ENCODE data around the gene PACSIN1.

PACSIN1 gene

GRCh38 chr6:34543421-34543820 lies 77.5 kb downstream of the PACSIN1 start:
- Histone ChIP-seq H3K36me3 (ENCODE audit: insufficient read depth, low read length) (no peaks in the 10 kb centered on the region), H3K9ac (ENCODE audit: insufficient read length) (no peak overlapping the region), H3K9me3 (ENCODE audit: low read depth, low read length) (no peaks in the 10 kb centered on the region), H3K4me3 (no peak overlapping the region), H3K27ac (no peak overlapping the region)
- DNase-seq (ENCODE audit: low read depth, low spot score), result no peak
- TF ChIP-seq POLR2AphosphoS5 (IDR thresholded peaks at IDR 0.05; ENCODE audit: borderline replicate concordance, low read depth, low read length) (no peak), EZH2 (IDR thresholded peaks at IDR 0.05) (no peak), FOXP2 (optimal IDR thresholded peaks at IDR 0.05; ENCODE audit: control extremely low read depth, extremely low read length, insufficient read depth) (no peak)

- Histone ChIP-seq H3K27ac (no peak overlapping the region), H3K4me3 (no peak overlapping the region), H3K9ac (ENCODE audit: insufficient read length) (no peak overlapping the region), H3K9me3 (ENCODE audit: low read depth, low read length) (no peaks in the 10 kb centered on the region), H3K36me3 (ENCODE audit: insufficient read depth, low read length) (no peaks in the 10 kb centered on the region)
- TF ChIP-seq POLR2AphosphoS5 (IDR thresholded peaks at IDR 0.05; ENCODE audit: borderline replicate concordance, low read depth, low read length) (no peak), EZH2 (IDR thresholded peaks at IDR 0.05) (no peak), FOXP2 (optimal IDR thresholded peaks at IDR 0.05; ENCODE audit: control extremely low read depth, extremely low read length, insufficient read depth) (no peak)
- DNase-seq (ENCODE audit: low read depth, low spot score), result no peak
These were observed 78.3 kb downstream of the PACSIN1 start for GRCh38 chr6:34544052-34544604.

GRCh38 chr6:34544776-34545471 lies 79.0 kb downstream of the PACSIN1 start:
- TF ChIP-seq EZH2 (IDR thresholded peaks at IDR 0.05) (no peak), FOXP2 (optimal IDR thresholded peaks at IDR 0.05; ENCODE audit: control extremely low read depth, extremely low read length, insufficient read depth) (no peak), POLR2AphosphoS5 (IDR thresholded peaks at IDR 0.05; ENCODE audit: borderline replicate concordance, low read depth, low read length) (no peak)
- Histone ChIP-seq H3K9ac (ENCODE audit: insufficient read length) (no peak overlapping the region), H3K27ac (no peak overlapping the region), H3K9me3 (ENCODE audit: low read depth, low read length) (no peaks in the 10 kb centered on the region), H3K4me3 (no peak overlapping the region), H3K36me3 (ENCODE audit: insufficient read depth, low read length) (no peaks in the 10 kb centered on the region)
- no peak for DNase-seq (ENCODE audit: low read depth, low spot score)

- no peaks in the 10 kb centered on the region for H3K36me3 ChIP-seq (ENCODE audit: insufficient read depth, low read length)
- no peak overlapping the region for H3K4me3 ChIP-seq
- no peaks in the 10 kb centered on the region for H3K9me3 ChIP-seq (ENCODE audit: low read depth, low read length)
- DNase-seq (ENCODE audit: low read depth, low spot score), result no peak
- H3K27ac ChIP-seq, result no peak overlapping the region
- no peak overlapping the region for H3K9ac ChIP-seq (ENCODE audit: insufficient read length)
- TF ChIP-seq FOXP2 (optimal IDR thresholded peaks at IDR 0.05; ENCODE audit: control extremely low read depth, extremely low read length, insufficient read depth) (no peak), EZH2 (IDR thresholded peaks at IDR 0.05) (no peak), POLR2AphosphoS5 (IDR thresholded peaks at IDR 0.05; ENCODE audit: borderline replicate concordance, low read depth, low read length) (no peak)
These were observed 80.9 kb downstream of the PACSIN1 start for GRCh38 chr6:34546551-34547321.

GRCh38 chr6:34547701-34548644 lies 82.1 kb downstream of the PACSIN1 start:
- DNase-seq (ENCODE audit: low read depth, low spot score), result no peak
- no peak for TF ChIP-seq EZH2 (IDR thresholded peaks at IDR 0.05)
- TF ChIP-seq POLR2AphosphoS5 (IDR thresholded peaks at IDR 0.05; ENCODE audit: borderline replicate concordance, low read depth, low read length), result no peak
- no peak for TF ChIP-seq FOXP2 (optimal IDR thresholded peaks at IDR 0.05; ENCODE audit: control extremely low read depth, extremely low read length, insufficient read depth)
- Histone ChIP-seq H3K4me3 (no peak overlapping the region), H3K27ac (no peak overlapping the region), H3K9me3 (ENCODE audit: low read depth, low read length) (no peaks in the 10 kb centered on the region), H3K36me3 (ENCODE audit: insufficient read depth, low read length) (no peaks in the 10 kb centered on the region), H3K9ac (ENCODE audit: insufficient read length) (no peak overlapping the region)

- no peak overlapping the region for H3K27ac ChIP-seq
- no peak overlapping the region for H3K4me3 ChIP-seq
- DNase-seq (ENCODE audit: low read depth, low spot score), result no peak
- H3K36me3 ChIP-seq (ENCODE audit: insufficient read depth, low read length), result no peaks in the 10 kb centered on the region
- H3K9me3 ChIP-seq (ENCODE audit: low read depth, low read length), result no peaks in the 10 kb centered on the region
- no peak for TF ChIP-seq FOXP2 (optimal IDR thresholded peaks at IDR 0.05; ENCODE audit: control extremely low read depth, extremely low read length, insufficient read depth)
- no peak for TF ChIP-seq POLR2AphosphoS5 (IDR thresholded peaks at IDR 0.05; ENCODE audit: borderline replicate concordance, low read depth, low read length)
- no peak for TF ChIP-seq EZH2 (IDR thresholded peaks at IDR 0.05)
- H3K9ac ChIP-seq (ENCODE audit: insufficient read length), result no peak overlapping the region
These were observed 83.3 kb downstream of the PACSIN1 start for GRCh38 chr6:34549026-34549803.

- TF ChIP-seq POLR2AphosphoS5 (IDR thresholded peaks at IDR 0.05; ENCODE audit: borderline replicate concordance, low read depth, low read length), result no peak
- no peak overlapping the region for H3K27ac ChIP-seq
- no peak overlapping the region for H3K9ac ChIP-seq (ENCODE audit: insufficient read length)
- no peak for DNase-seq (ENCODE audit: low read depth, low spot score)
- no peak overlapping the region for H3K4me3 ChIP-seq
- no peaks in the 10 kb centered on the region for H3K36me3 ChIP-seq (ENCODE audit: insufficient read depth, low read length)
- H3K9me3 ChIP-seq (ENCODE audit: low read depth, low read length), result no peaks in the 10 kb centered on the region
These were observed 83.9 kb downstream of the PACSIN1 start for GRCh38 chr6:34549804-34550202.

All from SK-N-MC (cell line).